PFSK-1 (cell line): ENCODE results near the gene ACTRT2.

Source experiments
- POLR2AphosphoS5 ChIP-seq: IDR thresholded peaks from 2 replicates; pipeline ENCODE4 v1.6.1; 2012; ENCODE audit warnings: low read depth, mild to moderate bottlenecking, control low read depth, low read length, moderate library complexity
- TAF1 ChIP-seq: IDR thresholded peaks from 2 replicates; pipeline ENCODE4 v1.6.1; 2012; ENCODE audit warnings: low read length, control low read depth, borderline replicate concordance; ENCODE audit not compliant: insufficient read depth
- TF ChIP-seq, protein P1 (sequence below), 2 experiments: IDR thresholded peaks; 2 replicates each; pipeline versions ENCODE4 v1.6.1 to v1.8.0; 2011 to 2012; ENCODE audit warnings: low read depth in 2 of 2, low read length in 2 of 2, control low read depth in 1 of 2, inconsistent platforms in 1 of 2, mild to moderate bottlenecking in 1 of 2, moderate library complexity in 1 of 2; ENCODE audit not compliant: insufficient read depth in 1 of 2

- TF ChIP-seq, protein P1, sequence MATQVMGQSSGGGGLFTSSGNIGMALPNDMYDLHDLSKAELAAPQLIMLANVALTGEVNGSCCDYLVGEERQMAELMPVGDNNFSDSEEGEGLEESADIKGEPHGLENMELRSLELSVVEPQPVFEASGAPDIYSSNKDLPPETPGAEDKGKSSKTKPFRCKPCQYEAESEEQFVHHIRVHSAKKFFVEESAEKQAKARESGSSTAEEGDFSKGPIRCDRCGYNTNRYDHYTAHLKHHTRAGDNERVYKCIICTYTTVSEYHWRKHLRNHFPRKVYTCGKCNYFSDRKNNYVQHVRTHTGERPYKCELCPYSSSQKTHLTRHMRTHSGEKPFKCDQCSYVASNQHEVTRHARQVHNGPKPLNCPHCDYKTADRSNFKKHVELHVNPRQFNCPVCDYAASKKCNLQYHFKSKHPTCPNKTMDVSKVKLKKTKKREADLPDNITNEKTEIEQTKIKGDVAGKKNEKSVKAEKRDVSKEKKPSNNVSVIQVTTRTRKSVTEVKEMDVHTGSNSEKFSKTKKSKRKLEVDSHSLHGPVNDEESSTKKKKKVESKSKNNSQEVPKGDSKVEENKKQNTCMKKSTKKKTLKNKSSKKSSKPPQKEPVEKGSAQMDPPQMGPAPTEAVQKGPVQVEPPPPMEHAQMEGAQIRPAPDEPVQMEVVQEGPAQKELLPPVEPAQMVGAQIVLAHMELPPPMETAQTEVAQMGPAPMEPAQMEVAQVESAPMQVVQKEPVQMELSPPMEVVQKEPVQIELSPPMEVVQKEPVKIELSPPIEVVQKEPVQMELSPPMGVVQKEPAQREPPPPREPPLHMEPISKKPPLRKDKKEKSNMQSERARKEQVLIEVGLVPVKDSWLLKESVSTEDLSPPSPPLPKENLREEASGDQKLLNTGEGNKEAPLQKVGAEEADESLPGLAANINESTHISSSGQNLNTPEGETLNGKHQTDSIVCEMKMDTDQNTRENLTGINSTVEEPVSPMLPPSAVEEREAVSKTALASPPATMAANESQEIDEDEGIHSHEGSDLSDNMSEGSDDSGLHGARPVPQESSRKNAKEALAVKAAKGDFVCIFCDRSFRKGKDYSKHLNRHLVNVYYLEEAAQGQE (IDR thresholded peaks at IDR 0.05; ENCODE audit: insufficient read depth in 1 of 2, low read depth in 2 of 2, low read length in 2 of 2) = no peak
- no peak for TF ChIP-seq POLR2AphosphoS5
- no peak for TF ChIP-seq TAF1
Observed at GRCh38 chr1:3053366-3053980, 32.2 kb downstream of the ACTRT2 start.
